SK-N-SH (cell line): ENCODE measurements around the gene POU2F1. TPM values are rescaled to one million over a fixed set of nuclear protein-coding genes. Genes with fewer than 3 reads are reported as not detected.

Source experiments
- CTCF ChIA-PET: fragments of 300-600, 350-600 bp; formaldehyde crosslinking; extraction: SDS; loops from one replicate; lab custom pipeline; 2021; lab: Yijun Ruan, JAX
- POLR2A ChIA-PET: fragments of 350-600 bp; sonication (Branson Sonifier 250); formaldehyde crosslinking; extraction: SDS; loops from one replicate; lab custom pipeline; 2020; ENCODE audit warnings: antibody characterized with exemption, inconsistent platforms; lab: Yijun Ruan, JAX
- DNase-seq: peaks from one replicate; pipeline ENCODE4 v3.0.0; 2012
- H2AFZ ChIP-seq: fragments of 200-600 bp; sonication (generic); 2 replicates; pipeline ENCODE4 v1.8.1; 2016; ENCODE audit warnings: antibody characterized with exemption, mild to moderate bottlenecking, low read depth
- H3F3A ChIP-seq: fragments of 200-600 bp; sonication (generic); replicated peaks from 2 replicates; pipeline ENCODE3; 2016; ENCODE audit warnings: antibody characterized with exemption, mild to moderate bottlenecking; ENCODE audit not compliant: insufficient read depth
- H3K27ac ChIP-seq, 2 experiments: fragments of 200-500 bp in 1 of 2; fragments of 200-600 bp in 1 of 2; sonication (Bioruptor generic) in 1 of 2; sonication (generic), shearing (Covaris generic) in 1 of 2; 2 replicates each; pipeline versions ENCODE4 v1.5.1 to v1.6.1; 2014 to 2016; ENCODE audit warnings: low read depth in 2 of 2, inconsistent platforms in 1 of 2, low read length in 1 of 2, mild to moderate bottlenecking in 1 of 2, mixed read lengths in 1 of 2
- H3K27me3 ChIP-seq: fragments of 200-600 bp; sonication (generic), shearing (Covaris generic); 2 replicates; pipeline ENCODE4 v1.6.1; 2016; ENCODE audit warnings: mixed run types; ENCODE audit not compliant: insufficient read depth
- H3K36me3 ChIP-seq, 2 experiments: fragments of 200-500 bp in 1 of 2; fragments of 200-600 bp in 1 of 2; sonication (Bioruptor generic) in 1 of 2; sonication (generic) in 1 of 2; replicated peaks in 1 of 2; 2 replicates each; pipeline versions ENCODE3 to v1.5.1; 2014 to 2016; ENCODE audit warnings: low read length in 1 of 2, mild to moderate bottlenecking in 1 of 2; ENCODE audit not compliant: insufficient read depth in 2 of 2, control insufficient read depth in 1 of 2
- H3K4me1 ChIP-seq, 2 experiments: fragments of 200-500 bp in 1 of 2; fragments of 200-600 bp in 1 of 2; sonication (Bioruptor generic) in 1 of 2; sonication (generic), shearing (Covaris generic) in 1 of 2; 2 replicates each; pipeline versions ENCODE4 v1.5.1 to v1.6.1; 2014 to 2016; ENCODE audit warnings: low read depth in 1 of 2, low read length in 1 of 2, mixed run types in 1 of 2; ENCODE audit not compliant: insufficient read depth in 2 of 2, control insufficient read depth in 1 of 2
- H3K4me2 ChIP-seq: fragments of 200-600 bp; sonication (generic), shearing (Covaris generic); 2 replicates; pipeline ENCODE4 v1.6.1; 2017; ENCODE audit warnings: mixed run types
- H3K4me3 ChIP-seq, 2 experiments: fragments of 200-500 bp in 1 of 2; fragments of 200-600 bp in 1 of 2; sonication (Bioruptor generic) in 1 of 2; sonication (generic), shearing (Covaris generic) in 1 of 2; 2 replicates each; pipeline versions ENCODE4 v1.5.1 to v1.8.1; 2014 to 2016; ENCODE audit warnings: low read depth in 2 of 2, inconsistent platforms in 1 of 2, low read length in 1 of 2, mild to moderate bottlenecking in 1 of 2, mixed read lengths in 1 of 2, moderate library complexity in 1 of 2
- H3K79me2 ChIP-seq: fragments of 200-600 bp; sonication (generic); 2 replicates; pipeline ENCODE4 v1.8.1; 2017; ENCODE audit warnings: mild to moderate bottlenecking; ENCODE audit not compliant: insufficient read depth
- H3K9ac ChIP-seq: fragments of 200-600 bp; sonication (generic); 2 replicates; pipeline ENCODE4 v1.6.1; 2017; ENCODE audit warnings: mixed run types
- H3K9me2 ChIP-seq: fragments of 200-600 bp; sonication (generic); 2 replicates; pipeline ENCODE4 v1.6.1; 2017; ENCODE audit warnings: mixed run types
- H3K9me3 ChIP-seq: fragments of 200-600 bp; sonication (generic); 2 replicates; pipeline ENCODE4 v1.6.1; 2017; ENCODE audit warnings: mixed run types, mild to moderate bottlenecking, moderate library complexity
- H4K20me1 ChIP-seq: fragments of 200-600 bp; sonication (generic); 2 replicates; pipeline ENCODE4 v1.6.1; 2017; ENCODE audit warnings: mild to moderate bottlenecking, mixed run types; ENCODE audit not compliant: insufficient read depth
- MXI1 ChIP-seq: IDR thresholded peaks from 2 replicates; pipeline ENCODE4 v1.6.1; 2012; ENCODE audit warnings: mild to moderate bottlenecking, low read depth, low read length, improper control_type of control experiment
- REST ChIP-seq: IDR thresholded peaks from 2 replicates; pipeline ENCODE4 v1.6.1; 2012; ENCODE audit warnings: mild to moderate bottlenecking, low read depth, low read length, moderate library complexity
- YY1 ChIP-seq: IDR thresholded peaks from 2 replicates; pipeline ENCODE4 v1.4.0; 2012; ENCODE audit warnings: low read depth, mild to moderate bottlenecking
- WGBS: methylation state at CpG from one replicate; pipeline ENCODE4 v1.1.6; 2017; ENCODE audit warnings: low lambda C conversion rate; 5-methylcytosine and 5-hydroxymethylcytosine counted together
- polyA plus RNA-seq, 3 experiments: library from polyadenylated mRNA; depleted of rRNA; stranded (reverse); fragments of >200 nt; gene quantifications; 2 replicates each; pipeline ENCODE4 v1.2.3, GENCODE V29; 2012
- TF ChIP-seq, protein P1 (sequence below): fragments of 150-350 bp; IDR thresholded peaks from 2 replicates; pipeline ENCODE4 v1.6.1; 2017; ENCODE audit warnings: antibody characterized with exemption, low read length, low read depth, borderline replicate concordance
- TF ChIP-seq, protein P2 (sequence below): IDR thresholded peaks from 2 replicates; pipeline ENCODE4; 2012

The POU2F1 gene
- polyA plus RNA-seq, 1 of the 3 experiments (the other 2 are of a cell fraction) = 1.2 TPM

DNA sequence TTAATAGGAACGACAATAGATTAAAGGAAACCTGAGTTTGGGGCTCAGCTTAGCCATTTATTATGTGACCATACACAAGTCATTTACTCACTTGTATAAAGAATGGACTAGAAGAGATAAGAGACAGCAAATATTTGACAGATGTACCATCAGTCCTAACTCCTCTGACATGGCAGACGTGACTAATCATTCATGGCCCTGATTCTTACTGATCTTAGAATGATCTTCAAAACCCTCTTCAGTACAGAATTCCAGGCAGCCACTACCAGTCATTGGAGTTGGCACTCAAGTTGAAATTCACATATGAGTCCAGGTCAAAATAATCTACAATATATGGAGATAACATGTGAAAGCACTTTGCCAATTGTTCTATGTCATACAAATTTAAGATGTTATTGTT, 21.0 kb upstream of the POU2F1 start:
- H3K9me2 ChIP-seq = no peaks in the 10 kb centered on the region
- no peak overlapping the region for H3K4me2 ChIP-seq
- CTCF ChIA-PET = no interaction called here
- H2AFZ ChIP-seq = no peak overlapping the region
- no peak overlapping the region for H3K9ac ChIP-seq
- H3K9me3 ChIP-seq = no peaks in the 10 kb centered on the region
- no peaks in the 10 kb centered on the region for H3K27me3 ChIP-seq
- peaks cover 0 to 11% of the 10 kb centered on the region in 2 experiments; a peak in 1 of 4 replicates for H3K4me1 ChIP-seq
- no peak for DNase-seq
- H3K36me3 ChIP-seq = no peaks in the 10 kb centered on the region
- POLR2A ChIA-PET = interaction anchor here (0.6 kb wide), 1 partner anchor 21 kb away, joined by 3 read pairs; no protein-coding TSS in a partner anchor
- WGBS = 45% methylated on average over 2 of the region's 2 CpGs
- no peak overlapping the region for H3K27ac ChIP-seq
- H4K20me1 ChIP-seq = no peaks in the 10 kb centered on the region
- TF ChIP-seq YY1 = no peak
- TF ChIP-seq MXI1 = no peak
- no peak for TF ChIP-seq REST
- no peak overlapping the region for H3K4me3 ChIP-seq
- no peaks in the 10 kb centered on the region for H3F3A ChIP-seq
- no peaks in the 10 kb centered on the region for H3K79me2 ChIP-seq

- DNase-seq = no peak
- Histone ChIP-seq H4K20me1 (no peaks in the 10 kb centered on the region), H2AFZ (no peak overlapping the region), H3K36me3 (no peaks in the 10 kb centered on the region), H3K27me3 (no peaks in the 10 kb centered on the region), H3K27ac (no peak overlapping the region), H3K9me3 (no peaks in the 10 kb centered on the region), H3K4me2 (no peak overlapping the region), H3K9me2 (no peaks in the 10 kb centered on the region), H3F3A (no peaks in the 10 kb centered on the region), H3K9ac (no peak overlapping the region)
- CTCF ChIA-PET = no interaction called here
- 76% methylated on average over 4 of the region's 4 CpGs for WGBS
- TF ChIP-seq, protein P1, sequence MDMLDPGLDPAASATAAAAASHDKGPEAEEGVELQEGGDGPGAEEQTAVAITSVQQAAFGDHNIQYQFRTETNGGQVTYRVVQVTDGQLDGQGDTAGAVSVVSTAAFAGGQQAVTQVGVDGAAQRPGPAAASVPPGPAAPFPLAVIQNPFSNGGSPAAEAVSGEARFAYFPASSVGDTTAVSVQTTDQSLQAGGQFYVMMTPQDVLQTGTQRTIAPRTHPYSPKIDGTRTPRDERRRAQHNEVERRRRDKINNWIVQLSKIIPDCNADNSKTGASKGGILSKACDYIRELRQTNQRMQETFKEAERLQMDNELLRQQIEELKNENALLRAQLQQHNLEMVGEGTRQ = no peak
- TF ChIP-seq, protein P2, sequence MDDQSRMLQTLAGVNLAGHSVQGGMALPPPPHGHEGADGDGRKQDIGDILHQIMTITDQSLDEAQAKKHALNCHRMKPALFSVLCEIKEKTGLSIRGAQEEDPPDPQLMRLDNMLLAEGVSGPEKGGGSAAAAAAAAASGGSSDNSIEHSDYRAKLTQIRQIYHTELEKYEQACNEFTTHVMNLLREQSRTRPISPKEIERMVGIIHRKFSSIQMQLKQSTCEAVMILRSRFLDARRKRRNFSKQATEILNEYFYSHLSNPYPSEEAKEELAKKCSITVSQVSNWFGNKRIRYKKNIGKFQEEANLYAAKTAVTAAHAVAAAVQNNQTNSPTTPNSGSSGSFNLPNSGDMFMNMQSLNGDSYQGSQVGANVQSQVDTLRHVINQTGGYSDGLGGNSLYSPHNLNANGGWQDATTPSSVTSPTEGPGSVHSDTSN = no peak
- TF ChIP-seq, all 33 proteins: peak for 0
- POLR2A ChIA-PET = no interaction called here
- Histone ChIP-seq H3K4me3 (no peak overlapping the region), H3K4me1 (peaks cover 0 to 11% of the 10 kb centered on the region in 2 experiments; a peak in 1 of 4 replicates), H3K79me2 (no peaks in the 10 kb centered on the region)
Observed at GRCh38 chr1:167200272-167200671, 20.4 kb upstream of the POU2F1 start.
